ENCODE results near the gene ZNF791. TPM values are rescaled to one million over a fixed set of nuclear protein-coding genes. Genes with fewer than 3 reads are reported as not detected.
"Not testable (repeated sequence)": the region's sequence is repeated elsewhere in the genome, so short reads cannot be mapped to it uniquely, and the experiment has no call there.

Gene ZNF791
- total and polyA plus RNA-seq, 9 donors = 13.6 to 44.3 (median 34.0) TPM

GRCh38 chr19:12606796-12607195 lies 3.9 kb upstream of the ZNF791 start:
- TF ChIP-seq EP300 (IDR thresholded peaks at IDR 0.05) = no peak
- no peak for TF ChIP-seq CTCF (IDR thresholded peaks at IDR 0.05)
- no peak for TF ChIP-seq POLR2A (IDR thresholded peaks at IDR 0.05)
- whole genome bisulfite sequencing, 3 donors = 89 to 100% (median 95%) methylated on average over 1 of the region's 1 CpG

GRCh38 chr19:12607631-12608030 lies 3.1 kb upstream of the ZNF791 start:
- WGBS, 3 donors = 93 to 97% (median 94%) methylated on average over 3 of the region's 3 CpGs
- TF ChIP-seq POLR2A (IDR thresholded peaks at IDR 0.05) = no peak
- no peak for TF ChIP-seq CTCF (IDR thresholded peaks at IDR 0.05)
- TF ChIP-seq EP300 (IDR thresholded peaks at IDR 0.05) = no peak
- Histone ChIP-seq H3K9me3 (no peaks in the 10 kb centered on the region), H3K27me3 (no peaks in the 10 kb centered on the region), H3K4me1 (ENCODE audit: insufficient read depth) (peaks cover 1% of the 10 kb centered on the region), H3K4me3 (no peak overlapping the region), H3K36me3 (no peaks in the 10 kb centered on the region), H3K27ac (no peak overlapping the region)
- DNase-seq = peak in 1 of 5 donors; percentile 3
- intact Hi-C loops (cut with DNase I) = no loop called here

More at GRCh38 chr19:12606796-12607195, 3.9 kb upstream of the ZNF791 start:
- Histone ChIP-seq H3K4me3 (no peak overlapping the region), H3K4me1 (ENCODE audit: insufficient read depth) (no peaks in the 10 kb centered on the region), H3K9me3 (no peaks in the 10 kb centered on the region), H3K27ac (no peak overlapping the region), H3K36me3 (no peaks in the 10 kb centered on the region), H3K27me3 (no peaks in the 10 kb centered on the region)
- no peak for DNase-seq
- intact Hi-C loops (cut with DNase I) = no loop called here

GRCh38 chr19:12611361-12611699 lies 610 bp downstream of the ZNF791 start:
- H3K9me3 ChIP-seq = no peaks in the 10 kb centered on the region
- H3K4me3 ChIP-seq = peak overlapping the region; percentile 99
- intact Hi-C loops (cut with DNase I) = no loop called here
- DNase-seq = peak; percentile 68 to 81 (median 72)
- no peaks in the 10 kb centered on the region for H3K36me3 ChIP-seq
- H3K4me1 ChIP-seq (ENCODE audit: insufficient read depth) = peaks cover 6% of the 10 kb centered on the region
- 0 to 1% (median 0%) methylated on average over 10 of the region's 10 CpGs for WGBS, 3 donors
- H3K27ac ChIP-seq = peak overlapping the region; percentile 96
- H3K27me3 ChIP-seq = no peaks in the 10 kb centered on the region
- TF ChIP-seq CTCF (IDR thresholded peaks at IDR 0.05) (no peak), EP300 (IDR thresholded peaks at IDR 0.05) (peak; percentile 3)

GRCh38 chr19:12617646-12618045 lies 6.9 kb downstream of the ZNF791 start:
- WGBS, 3 donors = 85 to 96% (median 95%) methylated on average over 4 of the region's 4 CpGs
- Histone ChIP-seq H3K4me3 (no peak overlapping the region), H3K9me3 (no peaks in the 10 kb centered on the region), H3K36me3 (no peaks in the 10 kb centered on the region), H3K4me1 (ENCODE audit: insufficient read depth) (peaks cover 5% of the 10 kb centered on the region), H3K27me3 (no peaks in the 10 kb centered on the region), H3K27ac (no peak overlapping the region)
- DNase-seq = no peak
- TF ChIP-seq CTCF (IDR thresholded peaks at IDR 0.05) = no peak
- no peak for TF ChIP-seq EP300 (IDR thresholded peaks at IDR 0.05)
- TF ChIP-seq POLR2A (IDR thresholded peaks at IDR 0.05) = no peak
- intact Hi-C loops (cut with DNase I) = no loop called here

- intact Hi-C loops (cut with DNase I); H3K36me3 ChIP-seq; H3K4me3 ChIP-seq; DNase-seq; H3K27ac ChIP-seq; H3K4me1 ChIP-seq (ENCODE audit: insufficient read depth); H3K9me3 ChIP-seq; H3K27me3 ChIP-seq: not testable (repeated sequence)
- 55 to 82% (median 70%) methylated on average over 21 to 26 of the region's 26 CpGs for WGBS, 3 donors
Observed at GRCh38 chr19:12621253-12622024, 10.7 kb downstream of the ZNF791 start.
